ENCODE results near the gene GATAD2B. TPM values are rescaled to one million over a fixed set of nuclear protein-coding genes. Genes with fewer than 3 reads are reported as not detected.
A peak's percentile ranks its signal among the peaks of the same experiment; 100 is the strongest.

GATAD2B gene
- total and polyA plus RNA-seq, 2 of the 4 experiments (the other 2 are of a cell fraction): 3.8 to 6.2 TPM

GRCh38 chr1:153946622-153947241 lies 24.0 kb upstream of the GATAD2B start, which contains the start of gene DENND4B:
Gene DENND4B, minus strand, starts transcription at chr1:153946718. Its CDS starts 2,344 bp downstream, at chr1:153944374.
- intact Hi-C loops (cut with micrococcal nuclease): loop anchor here (1.0 kb wide), 2 partner anchors 125 to 149 kb away; no protein-coding TSS in a partner anchor
- no TSS peak for BruUV-seq (replicated peaks)
- TF ChIP-seq MAFK (IDR thresholded peaks at IDR 0.05; ENCODE audit: low read depth, low read length) (no peak), MXI1 (IDR thresholded peaks at IDR 0.05; ENCODE audit: borderline replicate concordance, low read depth, low read length) (no peak), MAZ (IDR thresholded peaks at IDR 0.05; ENCODE audit: borderline replicate concordance, low read depth, low read length) (peak; percentile 84; the same call in 1 of the 2 replicates), CHD1 (IDR thresholded peaks at IDR 0.05; ENCODE audit: low read depth, low read length) (no peak), RFX5 (IDR thresholded peaks at IDR 0.05; ENCODE audit: low read depth, low read length) (no peak), USF2 (IDR thresholded peaks at IDR 0.05; ENCODE audit: low read depth, low read length) (no peak), ELK1 (IDR thresholded peaks at IDR 0.05; ENCODE audit: borderline replicate concordance, low read depth, low read length) (no peak), POLR2A (IDR thresholded peaks at IDR 0.05; ENCODE audit: low read depth, low read length) (no peak), FOS (IDR thresholded peaks at IDR 0.05; ENCODE audit: low read depth, low read length) (no peak), BHLHE40 (IDR thresholded peaks at IDR 0.05; ENCODE audit: low read depth, low read length) (peak; percentile 27; the same call in 1 of the 2 replicates), RCOR1 (IDR thresholded peaks at IDR 0.05; ENCODE audit: insufficient replicate concordance, low read length) (no peak), SMC3 (IDR thresholded peaks at IDR 0.05; ENCODE audit: low read depth, low read length) (peak; percentile 73), NFE2L2 (IDR thresholded peaks at IDR 0.05; ENCODE audit: low read depth, low read length) (no peak), RAD21 (IDR thresholded peaks at IDR 0.05; ENCODE audit: low read length) (peak; percentile 71)

More at GRCh38 chr1:153946622-153947241, 24.0 kb upstream of the GATAD2B start, which contains the start of gene DENND4B:
- peak within 1 kb of the TSS; percentile 58 for H3K23ac ChIP-seq (ENCODE audit: low read depth, low read length)
- H2AK9ac ChIP-seq (replicated peaks; ENCODE audit: low read depth, low read length, poor library complexity): peak within 1 kb of the TSS; percentile 99
- H3K9me3 ChIP-seq (ENCODE audit: control insufficient read depth, insufficient read depth, low read length): no peaks in the 10 kb centered on the region
- peak within 1 kb of the TSS; percentile 86 for H4K5ac ChIP-seq (ENCODE audit: low read depth, low read length)
- peak within 1 kb of the TSS; percentile 65; the same call in 1 of the 3 replicates for H2BK15ac ChIP-seq (ENCODE audit: low read depth, low read length)
- peak within 1 kb of the TSS; percentile 81; the same call in 1 of the 2 replicates for H3K56ac ChIP-seq (ENCODE audit: extremely low read depth, insufficient read depth, low read length)
- peak within 1 kb of the TSS; percentile 70 for H4K91ac ChIP-seq (ENCODE audit: insufficient read depth, low read depth, low read length)
- H3K79me1 ChIP-seq (ENCODE audit: low read depth in 1 of 2, low read length in 2 of 2): peaks cover 18 to 57% of the 10 kb centered on the region in 2 experiments
- H3K14ac ChIP-seq (replicated peaks; ENCODE audit: low read depth, low read length): peak within 1 kb of the TSS; percentile 96
- peak; percentile 65 for DNase-seq
- H2BK5ac ChIP-seq (ENCODE audit: low read depth, low read length, poor library complexity, severe bottlenecking): peak within 1 kb of the TSS; percentile 93
- peaks cover 18% of the 10 kb centered on the region; the same call in 1 of the 2 replicates for H3K9me1 ChIP-seq (ENCODE audit: insufficient read depth, low read length)
- peak within 1 kb of the TSS; percentile 85 for H3K18ac ChIP-seq (ENCODE audit: low read depth, low read length)
- POLR2A ChIA-PET (ENCODE audit: unreplicated experiment): interaction anchor here (0.6 to 1.2 kb wide), 2 partner anchors 11 to 39 kb away, joined by 3 read pairs; partner anchors contain the start of gene CRTC2
- CTCF ChIA-PET: interaction anchor here (0.5 to 1.3 kb wide), 5 partner anchors 11 to 63 kb away, joined by 3 to 10 read pairs (median 4); partner anchors contain the start of genes RAB13 and SLC39A1
- dilution Hi-C loops (cut with HindIII; ENCODE audit: low sequenced_read_pairs, unreplicated experiment) (no loop called here), in situ Hi-C loops (cut with MboI; ENCODE audit: low sequenced_read_pairs) (loop anchor here (5.0 kb wide), 1 partner anchor 149 kb away; no protein-coding TSS in a partner anchor)
- peaks cover 9% of the 10 kb centered on the region for H3K4me1 ChIP-seq (ENCODE audit: control insufficient read depth, insufficient read depth, low read length)
- peak within 1 kb of the TSS; percentile 97 for H2AFZ ChIP-seq (replicated peaks; ENCODE audit: low read length, poor library complexity)
- no peaks in the 10 kb centered on the region for H3K27me3 ChIP-seq (ENCODE audit: control insufficient read depth, insufficient read depth, low read length)
- peaks cover 11% of the 10 kb centered on the region for H4K20me1 ChIP-seq (ENCODE audit: insufficient read depth, low read length)
- H3K9ac ChIP-seq (ENCODE audit: low read depth, low read length): peak within 1 kb of the TSS; percentile 98
- peak within 1 kb of the TSS; percentile 90 to 91 for H4K8ac ChIP-seq (ENCODE audit: low read depth in 2 of 2, low read length in 2 of 2)
- H2AK5ac ChIP-seq (ENCODE audit: low read depth, low read length): peak within 1 kb of the TSS; percentile 96
- H2BK120ac ChIP-seq (ENCODE audit: low read depth, low read length): peak within 1 kb of the TSS; percentile 52; the same call in 1 of the 2 replicates
- H3K4me2 ChIP-seq (ENCODE audit: low read depth, low read length): peak within 1 kb of the TSS; percentile 100
- 0% methylated on average over 10 of the region's 28 CpGs; no CpG with 5 or more reads in 1 of the 2 experiments for WGBS, 2 experiments (ENCODE audit: extremely low coverage in 2 of 2, insufficient read length in 1 of 2)
- peaks cover 39% of the 10 kb centered on the region; the same call in 1 of the 2 replicates for H3K36me3 ChIP-seq (ENCODE audit: control insufficient read depth, insufficient read depth, low read length)
- H3K27ac ChIP-seq (ENCODE audit: insufficient read depth, low read length): peak within 1 kb of the TSS; percentile 97
- H3K4me3 ChIP-seq (ENCODE audit: insufficient read depth, low read depth, low read length): peak within 1 kb of the TSS; percentile 98
- ATAC-seq (ENCODE audit: low read depth): peak; percentile 95
- H2BK20ac ChIP-seq (ENCODE audit: low read depth, low read length): peak within 1 kb of the TSS; percentile 25; the same call in 1 of the 2 replicates
- peak within 1 kb of the TSS; percentile 87 for H3K4ac ChIP-seq (ENCODE audit: low read depth, low read length)
